MM.1S (cell line): Measurements from ENCODE around the gene RCN2.
"Not testable (repeated sequence)": the region's sequence is repeated elsewhere in the genome, so short reads cannot be mapped to it uniquely, and the experiment has no call there.

ENCODE experiments used
- DNase-seq: peaks from one replicate; pipeline ENCODE4 v3.0.0-alpha.2; 2015
- H2AFZ ChIP-seq: fragments of 300-600 bp; sonication (generic); 2 replicates; pipeline ENCODE4 v1.6.0; 2016; ENCODE audit warnings: antibody characterized with exemption, low read length
- H3F3A ChIP-seq: fragments of 300-600 bp; sonication (generic); 2 replicates; pipeline ENCODE4 v1.6.1; 2016; ENCODE audit warnings: mild to moderate bottlenecking, antibody characterized with exemption, low read length, moderate library complexity, mixed read lengths; ENCODE audit not compliant: insufficient read depth
- H3K27ac ChIP-seq: fragments of 300-600 bp; sonication (generic); 2 replicates; pipeline ENCODE4 v1.5.1; 2016; ENCODE audit warnings: mild to moderate bottlenecking, low read length
- H3K27me3 ChIP-seq: fragments of 300-600 bp; sonication (generic); replicated peaks from 2 replicates; pipeline ENCODE4 v1.6.0; 2016; ENCODE audit warnings: low read length; ENCODE audit not compliant: insufficient read depth
- H3K36me3 ChIP-seq: fragments of 300-600 bp; sonication (generic); replicated peaks from 2 replicates; pipeline ENCODE4 v1.6.1; 2016; ENCODE audit warnings: mild to moderate bottlenecking, low read length, mixed read lengths; ENCODE audit not compliant: insufficient read depth
- H3K4me1 ChIP-seq: fragments of 300-600 bp; sonication (generic); 2 replicates; pipeline ENCODE4 v1.6.1; 2016; ENCODE audit warnings: low read length, mixed read lengths
- H3K4me2 ChIP-seq: fragments of 300-600 bp; sonication (generic); 2 replicates; pipeline ENCODE4 v1.6.0; 2016; ENCODE audit warnings: low read depth, low read length
- H3K4me3 ChIP-seq: fragments of 300-600 bp; sonication (generic); 2 replicates; pipeline ENCODE4 v1.5.1; 2016; ENCODE audit warnings: low read length, mixed read lengths
- H3K79me2 ChIP-seq: fragments of 300-600 bp; sonication (generic); 2 replicates; pipeline ENCODE4 v1.6.1; 2016; ENCODE audit warnings: mixed run types, low read length, mixed read lengths
- H3K9ac ChIP-seq: fragments of 300-600 bp; sonication (generic); 2 replicates; pipeline ENCODE4 v1.6.1; 2016; ENCODE audit warnings: low read length, mixed read lengths
- H3K9me2 ChIP-seq: fragments of 300-600 bp; sonication (generic); replicated peaks from 2 replicates; pipeline ENCODE4 v1.6.1; 2016; ENCODE audit warnings: mild to moderate bottlenecking, low read length, mixed read lengths; ENCODE audit not compliant: insufficient read depth
- H3K9me3 ChIP-seq: fragments of 300-600 bp; sonication (generic); replicated peaks from 2 replicates; pipeline ENCODE4 v1.6.1; 2016; ENCODE audit warnings: mild to moderate bottlenecking, low read length, mixed read lengths; ENCODE audit not compliant: insufficient read depth
- H4K20me1 ChIP-seq: fragments of 300-600 bp; sonication (generic); 2 replicates; pipeline ENCODE4 v1.6.1; 2016; ENCODE audit warnings: mild to moderate bottlenecking, low read length, moderate library complexity, mixed read lengths; ENCODE audit not compliant: insufficient read depth
- EZH2 ChIP-seq: fragments of 300-600 bp; sonication (generic); optimal IDR thresholded peaks from 2 replicates; pipeline ENCODE3; 2017; ENCODE audit warnings: low read depth, mild to moderate bottlenecking, antibody characterized with exemption, low read length, mixed read lengths
- EZH2phosphoT487 ChIP-seq: fragments of 300-600 bp; sonication (generic); IDR thresholded peaks from 2 replicates; pipeline ENCODE4 v1.6.1; 2018; ENCODE audit warnings: antibody characterized with exemption, low read length
- TF ChIP-seq, protein P1 (sequence below): fragments of 300-600 bp; sonication (generic); IDR thresholded peaks from 2 replicates; pipeline ENCODE4 v1.5.1; 2016; ENCODE audit warnings: antibody characterized with exemption, low read length, mixed read lengths

The RCN2 gene

GRCh38 chr15:76962337-76963013 is 30.9 kb downstream of the RCN2 start:
- Histone ChIP-seq H3K9me3 (no peaks in the 10 kb centered on the region), H3F3A (no peaks in the 10 kb centered on the region), H4K20me1 (no peaks in the 10 kb centered on the region), H3K27ac (no peak overlapping the region), H2AFZ (no peak overlapping the region), H3K4me3 (no peak overlapping the region), H3K4me2 (no peak overlapping the region), H3K27me3 (no peaks in the 10 kb centered on the region), H3K36me3 (no peaks in the 10 kb centered on the region), H3K9ac (no peak overlapping the region), H3K4me1 (no peaks in the 10 kb centered on the region), H3K9me2 (no peaks in the 10 kb centered on the region), H3K79me2 (no peaks in the 10 kb centered on the region)
- DNase-seq, result no peak
- TF ChIP-seq EZH2phosphoT487 (no peak), EZH2 (no peak)
- TF ChIP-seq, protein P1, sequence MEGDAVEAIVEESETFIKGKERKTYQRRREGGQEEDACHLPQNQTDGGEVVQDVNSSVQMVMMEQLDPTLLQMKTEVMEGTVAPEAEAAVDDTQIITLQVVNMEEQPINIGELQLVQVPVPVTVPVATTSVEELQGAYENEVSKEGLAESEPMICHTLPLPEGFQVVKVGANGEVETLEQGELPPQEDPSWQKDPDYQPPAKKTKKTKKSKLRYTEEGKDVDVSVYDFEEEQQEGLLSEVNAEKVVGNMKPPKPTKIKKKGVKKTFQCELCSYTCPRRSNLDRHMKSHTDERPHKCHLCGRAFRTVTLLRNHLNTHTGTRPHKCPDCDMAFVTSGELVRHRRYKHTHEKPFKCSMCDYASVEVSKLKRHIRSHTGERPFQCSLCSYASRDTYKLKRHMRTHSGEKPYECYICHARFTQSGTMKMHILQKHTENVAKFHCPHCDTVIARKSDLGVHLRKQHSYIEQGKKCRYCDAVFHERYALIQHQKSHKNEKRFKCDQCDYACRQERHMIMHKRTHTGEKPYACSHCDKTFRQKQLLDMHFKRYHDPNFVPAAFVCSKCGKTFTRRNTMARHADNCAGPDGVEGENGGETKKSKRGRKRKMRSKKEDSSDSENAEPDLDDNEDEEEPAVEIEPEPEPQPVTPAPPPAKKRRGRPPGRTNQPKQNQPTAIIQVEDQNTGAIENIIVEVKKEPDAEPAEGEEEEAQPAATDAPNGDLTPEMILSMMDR, result no peak

DNA sequence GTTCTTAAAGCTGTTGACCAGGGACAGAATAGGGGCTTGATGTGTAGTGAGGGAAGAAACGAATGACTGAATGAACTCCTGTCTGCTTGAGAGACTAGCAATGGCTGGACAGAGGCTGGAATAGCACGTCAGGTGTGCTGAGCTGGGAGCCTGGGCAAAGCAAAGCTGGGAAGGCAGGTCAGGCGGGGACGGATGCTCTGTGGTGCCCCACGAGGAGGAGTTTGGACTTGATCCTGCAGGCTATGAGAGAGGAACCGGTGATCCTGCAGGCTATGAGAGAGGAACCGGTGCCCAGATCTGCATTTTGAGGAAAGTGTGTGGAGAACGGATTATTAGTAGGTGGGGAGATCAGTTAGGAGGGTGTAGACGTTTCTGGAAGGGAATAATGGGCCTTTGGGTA is 32.0 kb downstream of the RCN2 start:
- no peaks in the 10 kb centered on the region for H3K79me2 ChIP-seq
- no peak overlapping the region for H3K27ac ChIP-seq
- no peaks in the 10 kb centered on the region for H4K20me1 ChIP-seq
- H3K4me3 ChIP-seq, result no peak overlapping the region
- no peak overlapping the region for H3K4me2 ChIP-seq
- no peaks in the 10 kb centered on the region for H3K9me3 ChIP-seq
- H3K27me3 ChIP-seq, result no peaks in the 10 kb centered on the region
- H3K9ac ChIP-seq, result no peak overlapping the region
- no peaks in the 10 kb centered on the region for H3K9me2 ChIP-seq
- TF ChIP-seq EZH2 (no peak), EZH2phosphoT487 (no peak)
- TF ChIP-seq, protein P1, result no peak
- no peaks in the 10 kb centered on the region for H3K36me3 ChIP-seq
- no peaks in the 10 kb centered on the region for H3F3A ChIP-seq
- no peak overlapping the region for H2AFZ ChIP-seq
- no peak for DNase-seq
- H3K4me1 ChIP-seq, result no peaks in the 10 kb centered on the region

DNA sequence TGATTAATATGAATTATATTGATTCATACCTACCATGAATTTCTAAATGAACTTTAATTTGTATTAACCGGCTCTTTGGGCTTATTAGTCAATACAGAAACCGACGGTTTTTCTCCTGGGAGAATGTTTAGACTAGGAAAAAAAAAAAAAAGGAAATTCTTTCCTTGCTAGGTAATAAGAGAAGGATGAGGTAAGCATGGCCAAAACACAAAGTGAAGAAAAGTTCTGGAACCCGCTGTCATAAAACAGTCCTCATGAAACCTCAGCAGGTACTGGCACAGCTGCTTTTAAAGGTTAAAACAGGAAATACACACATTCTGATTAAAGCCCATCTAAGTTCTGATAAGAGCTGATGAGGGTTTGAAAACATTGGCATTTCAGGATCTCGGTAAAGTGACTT is 32.6 kb downstream of the RCN2 start:
- H3K27me3 ChIP-seq, result no peaks in the 10 kb centered on the region
- no peaks in the 10 kb centered on the region for H3K4me1 ChIP-seq
- H3K79me2 ChIP-seq, result no peaks in the 10 kb centered on the region
- H2AFZ ChIP-seq, result no peak overlapping the region
- H3K36me3 ChIP-seq, result no peaks in the 10 kb centered on the region
- H3K27ac ChIP-seq, result no peak overlapping the region
- H4K20me1 ChIP-seq, result no peaks in the 10 kb centered on the region
- H3K9me3 ChIP-seq, result no peaks in the 10 kb centered on the region
- no peak overlapping the region for H3K4me3 ChIP-seq
- H3K9me2 ChIP-seq, result no peaks in the 10 kb centered on the region
- no peaks in the 10 kb centered on the region for H3F3A ChIP-seq
- no peak overlapping the region for H3K4me2 ChIP-seq
- TF ChIP-seq EZH2phosphoT487 (no peak), EZH2 (no peak)
- TF ChIP-seq, protein P1, result no peak
- no peak overlapping the region for H3K9ac ChIP-seq
- DNase-seq, result no peak

DNA sequence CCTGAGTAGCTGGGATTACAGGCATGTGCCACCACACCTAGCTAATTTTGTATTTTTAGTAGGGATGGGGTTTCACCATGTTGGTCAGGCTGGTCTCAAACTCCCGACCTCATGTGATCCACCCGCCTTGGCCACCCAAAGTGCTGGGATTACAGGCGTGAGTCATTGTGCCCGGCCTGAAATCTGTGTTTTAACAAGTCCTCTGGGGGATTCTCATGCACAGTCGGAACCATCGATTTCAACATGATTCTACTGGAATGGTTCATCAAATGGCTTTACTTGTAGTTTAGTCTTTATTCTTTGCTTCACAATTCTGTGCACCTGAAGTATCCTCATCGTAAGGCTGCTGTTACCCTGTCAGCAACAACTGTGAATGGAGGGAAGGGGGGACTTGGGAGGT is 34.5 kb downstream of the RCN2 start:
- not testable (repeated sequence) for H3K4me1 ChIP-seq, H3K9me2 ChIP-seq, H2AFZ ChIP-seq, H3K4me3 ChIP-seq, H3K4me2 ChIP-seq, H3K9ac ChIP-seq, H3K9me3 ChIP-seq, H3K27me3 ChIP-seq, H4K20me1 ChIP-seq, H3K79me2 ChIP-seq, H3K36me3 ChIP-seq, H3F3A ChIP-seq, H3K27ac ChIP-seq, DNase-seq
